CD4-positive, alpha-beta T cell (primary cell): ENCODE measurements around the gene COL6A2. TPM values are rescaled to one million over a fixed set of nuclear protein-coding genes. Genes with fewer than 3 reads are reported as not detected.

ENCODE experiments used
- ATAC-seq: fragments of 200-7000 bp; cut with Tn5 transposase; one replicate; pipeline ENCODE4 v1.10.0; 2022; ENCODE audit warnings: mild to moderate bottlenecking; ENCODE audit not compliant: poor library complexity
- CTCF ChIA-PET: fragments of 350-600 bp; sonication (Branson Sonifier 250); formaldehyde crosslinking; loops from one replicate; lab custom pipeline; 2021; ENCODE audit warnings: antibody characterized with exemption, inconsistent platforms; lab: Charles Lee
- POLR2A ChIA-PET: fragments of 350-600 bp; sonication (Branson Sonifier 250); formaldehyde crosslinking; loops from one replicate; lab custom pipeline; 2021; ENCODE audit warnings: antibody characterized with exemption, inconsistent platforms; lab: Charles Lee
- DNase-seq, 14 experiments: peaks; one replicate each; pipeline ENCODE4 v3.0.0-alpha.2; 2013 to 2020; ENCODE audit warnings: mixed read lengths in 2 of 14
- H3K27ac ChIP-seq, 2 donors: one replicate each; pipeline versions ENCODE4 v1.5.1 to v1.7.0; 2013; ENCODE audit warnings: low read length in 2 of 2, low read depth in 1 of 2, mild to moderate bottlenecking in 1 of 2
- H3K27me3 ChIP-seq, 2 experiments: 1 replicate in 1 of 2; 2 replicates in 1 of 2; pipeline versions ENCODE4 v1.6.1 to v1.7.0; 2013; ENCODE audit warnings: low read length in 2 of 2, control low read depth in 1 of 2, mild to moderate bottlenecking in 1 of 2, moderate library complexity in 1 of 2; ENCODE audit not compliant: insufficient read depth in 2 of 2, control insufficient read depth in 1 of 2
- H3K36me3 ChIP-seq: one replicate; pipeline ENCODE4 v1.6.1; 2013; ENCODE audit warnings: low read length, control low read depth; ENCODE audit not compliant: insufficient read depth
- H3K4me1 ChIP-seq: one replicate; pipeline ENCODE4 v1.6.1; 2013; ENCODE audit warnings: low read length, control low read depth; ENCODE audit not compliant: insufficient read depth
- H3K4me3 ChIP-seq: one replicate; pipeline ENCODE4 v1.5.1; 2013; ENCODE audit warnings: mild to moderate bottlenecking, low read length, moderate library complexity
- H3K9me3 ChIP-seq, 2 experiments: 1 replicate in 1 of 2; 2 replicates in 1 of 2; pipeline versions ENCODE4 v1.6.1 to v1.7.0; 2013; ENCODE audit warnings: low read length in 2 of 2, mild to moderate bottlenecking in 2 of 2, control low read depth in 1 of 2, moderate library complexity in 1 of 2; ENCODE audit not compliant: control insufficient read depth in 1 of 2, insufficient read depth in 1 of 2
- H3K27ac Mint-ChIP-seq: one replicate; pipeline ENCODE4 v1.8.0; 2020; ENCODE audit warnings: mixed read lengths
- H3K27me3 Mint-ChIP-seq: one replicate; pipeline ENCODE4 v1.8.0; 2021; ENCODE audit warnings: mixed read lengths
- H3K36me3 Mint-ChIP-seq: one replicate; pipeline ENCODE4 v1.8.0; 2021; ENCODE audit warnings: low read depth, mixed read lengths
- H3K4me1 Mint-ChIP-seq: one replicate; pipeline ENCODE4 v1.8.0; 2021; ENCODE audit warnings: low read depth, mixed read lengths
- H3K4me3 Mint-ChIP-seq: one replicate; pipeline ENCODE4 v1.8.0; 2020; ENCODE audit warnings: mild to moderate bottlenecking, mixed read lengths
- H3K9me3 Mint-ChIP-seq: one replicate; pipeline ENCODE4 v1.8.0; 2020; ENCODE audit warnings: mixed read lengths
- CTCF ChIP-seq: fragments of 200-600 bp; IDR thresholded peaks from one replicate; pipeline ENCODE4 v1.8.0; 2022; ENCODE audit warnings: antibody characterized with exemption, mild to moderate bottlenecking
- intact Hi-C, 2 experiments: fragments of 100-400 bp; cut with DNase I in 1 of 2; cut with micrococcal nuclease in 1 of 2; formaldehyde crosslinking; loops; one replicate each; pipeline versions ENCODE4 v1.15.1 to v1.9.0; 2023 to 2025; cut with DNase I, micrococcal nuclease
- total RNA-seq, 174 experiments: library from RNA in 2 of 174; stranded (reverse) in 2 of 174; gene quantifications; one replicate each; pipeline ENCODE4 v1.2.3 and lab custom pipeline; 2021 to 2026

The COL6A2 gene
- total RNA-seq, 2 experiments from 2014 or later = 24.1 to 26.4 TPM

GRCh38 chr21:46148106-46148505, 50.2 kb downstream of the COL6A2 start:
- H3K4me1 ChIP-seq = peaks cover 11% of the 10 kb centered on the region
- Mint-ChIP-seq H3K9me3 (no peaks in the 10 kb centered on the region), H3K36me3 (no peaks in the 10 kb centered on the region), H3K27ac (no peak overlapping the region), H3K4me1 (peaks cover 8% of the 10 kb centered on the region), H3K4me3 (no peak overlapping the region), H3K27me3 (no peaks in the 10 kb centered on the region)
- DNase-seq (no peak), ATAC-seq (no peak)
- no peak overlapping the region for H3K27ac ChIP-seq
- ChIA-PET CTCF (no interaction called here), POLR2A (no interaction called here)
- no peaks in the 10 kb centered on the region for H3K9me3 ChIP-seq
- H3K27me3 ChIP-seq = no peaks in the 10 kb centered on the region
- H3K36me3 ChIP-seq = no peaks in the 10 kb centered on the region
- intact Hi-C loops = loop anchor here (5.0 to 10.0 kb wide), 2 partner anchors 137 to 174 kb away; partner anchors contain the start of genes C21orf58 (in 1 of the 2), MCM3AP (in 1 of the 2), PCNT (in 1 of the 2) and YBEY (in 1 of the 2)
- TF ChIP-seq CTCF = no peak
- H3K4me3 ChIP-seq = no peak overlapping the region

GRCh38 chr21:46149205-46149901, 51.4 kb downstream of the COL6A2 start:
- Histone ChIP-seq H3K27ac (no peak overlapping the region), H3K4me1 (peaks cover 7% of the 10 kb centered on the region), H3K36me3 (no peaks in the 10 kb centered on the region), H3K9me3 (no peaks in the 10 kb centered on the region), H3K27me3 (no peaks in the 10 kb centered on the region), H3K4me3 (no peak overlapping the region)
- POLR2A ChIA-PET = interaction anchor here (0.6 kb wide), 1 partner anchor 269 kb away, joined by 3 read pairs; no protein-coding TSS in a partner anchor
- ATAC-seq (no peak), DNase-seq (no peak)
- Mint-ChIP-seq H3K27me3 (no peaks in the 10 kb centered on the region), H3K4me3 (no peak overlapping the region), H3K36me3 (no peaks in the 10 kb centered on the region), H3K27ac (no peak overlapping the region), H3K4me1 (no peaks in the 10 kb centered on the region), H3K9me3 (no peaks in the 10 kb centered on the region)
- intact Hi-C loops = loop anchor here (5.0 to 10.0 kb wide), 2 partner anchors 135 to 173 kb away; partner anchors contain the start of genes C21orf58 (in 1 of the 2), MCM3AP (in 1 of the 2), PCNT (in 1 of the 2) and YBEY (in 1 of the 2)
- CTCF ChIA-PET = no interaction called here
- no peak for TF ChIP-seq CTCF

GRCh38 chr21:46150073-46150472, 52.2 kb downstream of the COL6A2 start:
- DNase-seq = no peak
- no peaks in the 10 kb centered on the region for H3K4me1 Mint-ChIP-seq

More at GRCh38 chr21:46150073-46150472, 52.2 kb downstream of the COL6A2 start:
- ChIA-PET POLR2A (no interaction called here), CTCF (no interaction called here)
- no peak for TF ChIP-seq CTCF
- Histone ChIP-seq H3K4me1 (peaks cover 7% of the 10 kb centered on the region), H3K36me3 (no peaks in the 10 kb centered on the region), H3K9me3 (no peaks in the 10 kb centered on the region), H3K4me3 (no peak overlapping the region), H3K27ac (no peak overlapping the region), H3K27me3 (no peaks in the 10 kb centered on the region)
- Mint-ChIP-seq H3K4me3 (no peak overlapping the region), H3K27me3 (no peaks in the 10 kb centered on the region), H3K9me3 (no peaks in the 10 kb centered on the region), H3K36me3 (no peaks in the 10 kb centered on the region), H3K27ac (no peak overlapping the region)
- no peak for ATAC-seq
- intact Hi-C loops = no loop called here
